NT2/D1 (cell line): ENCODE data around the gene C1orf122.
A peak's percentile ranks its signal among the peaks of the same experiment; 100 is the strongest.

Experiments
- DNase-seq: peaks from one replicate; pipeline ENCODE4 v3.0.0-alpha.2; 2011; ENCODE audit warnings: low read depth, low spot score
- H3K27me3 ChIP-seq: 2 replicates; pipeline ENCODE4 v1.6.0; 2011; ENCODE audit warnings: mild to moderate bottlenecking; ENCODE audit not compliant: insufficient read length, insufficient read depth
- H3K36me3 ChIP-seq: 2 replicates; pipeline ENCODE4 v1.6.1; 2011; ENCODE audit warnings: mild to moderate bottlenecking, low read length, mixed read lengths; ENCODE audit not compliant: insufficient read depth, insufficient read length
- H3K4me1 ChIP-seq: 2 replicates; pipeline ENCODE4 v1.5.1; 2011; ENCODE audit not compliant: insufficient read depth, insufficient read length
- H3K4me3 ChIP-seq: 2 replicates; pipeline ENCODE4 v1.5.1; 2011; ENCODE audit warnings: low read depth; ENCODE audit not compliant: insufficient read length
- H3K9ac ChIP-seq: 2 replicates; pipeline ENCODE4 v1.6.0; 2011; ENCODE audit warnings: low read depth; ENCODE audit not compliant: insufficient read length
- H3K9me3 ChIP-seq: 2 replicates; pipeline ENCODE4 v1.5.1; 2011; ENCODE audit warnings: mild to moderate bottlenecking, low read length; ENCODE audit not compliant: insufficient read depth
- SUZ12 ChIP-seq: IDR thresholded peaks from 2 replicates; pipeline ENCODE4 v1.6.1; 2011; ENCODE audit not compliant: insufficient read length, insufficient read depth; ENCODE audit errors: extremely low read depth
- YY1 ChIP-seq: IDR thresholded peaks from 2 replicates; pipeline ENCODE4 v1.6.1; 2011; ENCODE audit not compliant: insufficient read length, insufficient read depth
- ZNF274 ChIP-seq: IDR thresholded peaks from 2 replicates; pipeline ENCODE4 v1.6.1; 2011; ENCODE audit warnings: mild to moderate bottlenecking, low read depth, low read length

The C1orf122 gene

GRCh38 chr1:37793773-37794371 is 13.7 kb upstream of the C1orf122 start, which contains the start of gene MANEAL:
TSS of gene MANEAL (plus strand) at chr1:37793847. CDS start at chr1:37794183, 336 bp downstream.
- Histone ChIP-seq H3K9me3 (no peaks in the 10 kb centered on the region), H3K4me3 (peak within 1 kb of the TSS; percentile 72), H3K4me1 (peaks cover 10% of the 10 kb centered on the region), H3K9ac (peak within 1 kb of the TSS; percentile 93), H3K27me3 (peaks cover 53% of the 10 kb centered on the region), H3K36me3 (peaks cover 5% of the 10 kb centered on the region)
- TF ChIP-seq YY1 (peak; percentile 31), SUZ12 (no peak), ZNF274 (no peak)
- DNase-seq, result no peak

GRCh38 chr1:37794372-37795339 is 12.9 kb upstream of the C1orf122 start:
- Histone ChIP-seq H3K36me3 (peaks cover 10% of the 10 kb centered on the region), H3K9me3 (no peaks in the 10 kb centered on the region), H3K9ac (peak overlapping the region; percentile 44), H3K27me3 (peaks cover 53% of the 10 kb centered on the region), H3K4me3 (peak overlapping the region; percentile 72), H3K4me1 (peaks cover 10% of the 10 kb centered on the region)
- TF ChIP-seq YY1 (no peak), ZNF274 (no peak), SUZ12 (no peak)
- no peak for DNase-seq

- Histone ChIP-seq H3K9ac (no peak overlapping the region), H3K27me3 (peaks cover 48% of the 10 kb centered on the region), H3K4me3 (no peak overlapping the region), H3K4me1 (peaks cover 10% of the 10 kb centered on the region), H3K9me3 (no peaks in the 10 kb centered on the region), H3K36me3 (peaks cover 18% of the 10 kb centered on the region)
- DNase-seq, result peak; percentile 85
- TF ChIP-seq ZNF274, result no peak
- no peak for TF ChIP-seq YY1
- TF ChIP-seq SUZ12, result no peak
Observed at GRCh38 chr1:37795340-37796125, 12.1 kb upstream of the C1orf122 start.

GRCh38 chr1:37797750-37798345 is 9.7 kb upstream of the C1orf122 start:
- TF ChIP-seq YY1 (no peak), ZNF274 (no peak), SUZ12 (no peak)
- Histone ChIP-seq H3K36me3 (peaks cover 37% of the 10 kb centered on the region), H3K4me3 (no peak overlapping the region), H3K9ac (no peak overlapping the region), H3K9me3 (no peaks in the 10 kb centered on the region), H3K4me1 (peaks cover 12% of the 10 kb centered on the region), H3K27me3 (peaks cover 27% of the 10 kb centered on the region)
- DNase-seq, result no peak

GRCh38 chr1:37802439-37802838 is 5.2 kb upstream of the C1orf122 start:
- TF ChIP-seq ZNF274, result no peak
- TF ChIP-seq SUZ12, result no peak
- no peak for TF ChIP-seq YY1
- Histone ChIP-seq H3K4me3 (no peak overlapping the region), H3K27me3 (no peaks in the 10 kb centered on the region), H3K9me3 (no peaks in the 10 kb centered on the region), H3K36me3 (peaks cover 79% of the 10 kb centered on the region), H3K4me1 (peaks cover 8% of the 10 kb centered on the region), H3K9ac (no peak overlapping the region)
- DNase-seq, result no peak

GRCh38 chr1:37807220-37807554 is 403 bp upstream of the C1orf122 start:
- no peaks in the 10 kb centered on the region for H3K9me3 ChIP-seq
- DNase-seq, result no peak
- H3K4me3 ChIP-seq, result peak overlapping the region; percentile 97
- no peaks in the 10 kb centered on the region for H3K27me3 ChIP-seq
- peaks cover 79% of the 10 kb centered on the region for H3K36me3 ChIP-seq
- H3K9ac ChIP-seq, result peak overlapping the region; percentile 99
- TF ChIP-seq YY1 (no peak), ZNF274 (no peak), SUZ12 (no peak)
- H3K4me1 ChIP-seq, result peaks cover 13% of the 10 kb centered on the region
